HG02884 (cell line): ENCODE measurements around the gene TMEM218.

Source experiments
- ATAC-seq: cut with Tn5 transposase; IDR thresholded peaks from one replicate; pipeline ENCODE4 v1.9.1; 2021; ENCODE audit warnings: mild to moderate bottlenecking, moderate library complexity; ENCODE audit not compliant: unreplicated experiment

TMEM218 gene

DNA sequence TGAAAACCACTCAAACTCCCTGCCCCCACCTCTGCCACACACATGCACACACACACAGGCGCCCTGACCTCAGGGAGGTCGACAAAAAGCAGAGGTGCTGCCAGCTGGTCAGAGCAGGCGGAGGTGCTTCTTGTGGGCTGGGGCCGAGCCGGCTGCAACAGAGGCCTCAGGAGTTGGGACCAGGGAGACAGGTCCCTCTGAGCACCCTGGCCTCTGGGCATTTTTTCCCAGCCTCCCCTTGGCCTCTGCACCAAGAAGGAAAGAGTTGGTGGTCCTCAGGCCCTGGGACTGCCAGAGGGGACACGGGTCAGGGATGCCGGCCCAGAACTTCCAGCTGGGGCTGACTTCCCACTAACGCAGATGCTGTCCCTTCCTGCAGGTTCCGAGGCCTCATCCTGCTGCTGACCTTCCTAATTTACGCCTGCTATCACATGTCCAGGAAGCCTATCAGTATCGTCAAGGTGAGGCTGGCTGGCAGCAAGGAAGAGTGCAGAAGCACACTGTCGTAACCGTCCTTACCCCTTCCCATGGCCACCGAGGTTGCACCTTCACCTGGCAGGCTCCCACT lies 35.0 kb downstream of the TMEM218 start:
- no peak for ATAC-seq

DNA sequence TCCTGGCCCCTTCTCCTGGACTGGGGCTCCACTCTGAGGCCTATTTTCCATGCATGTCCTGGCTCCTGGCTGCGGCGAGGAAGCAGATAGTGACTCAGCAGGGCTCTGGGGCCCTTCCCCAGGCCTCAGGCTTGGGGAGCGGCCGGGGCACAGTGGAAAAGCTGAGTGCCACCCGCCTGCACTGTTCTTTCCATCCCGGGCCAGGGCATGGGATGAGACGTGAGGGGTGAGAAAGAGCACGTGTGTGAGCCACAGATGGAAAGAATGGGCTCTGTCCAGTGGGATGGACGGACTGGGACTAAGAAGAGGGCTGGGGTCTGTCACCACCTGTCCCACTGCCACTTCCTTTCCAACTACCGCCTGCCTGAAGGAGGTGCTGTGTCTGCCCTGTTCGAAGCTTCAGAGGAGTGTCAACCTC lies 35.5 kb downstream of the TMEM218 start:
- no peak for ATAC-seq

DNA sequence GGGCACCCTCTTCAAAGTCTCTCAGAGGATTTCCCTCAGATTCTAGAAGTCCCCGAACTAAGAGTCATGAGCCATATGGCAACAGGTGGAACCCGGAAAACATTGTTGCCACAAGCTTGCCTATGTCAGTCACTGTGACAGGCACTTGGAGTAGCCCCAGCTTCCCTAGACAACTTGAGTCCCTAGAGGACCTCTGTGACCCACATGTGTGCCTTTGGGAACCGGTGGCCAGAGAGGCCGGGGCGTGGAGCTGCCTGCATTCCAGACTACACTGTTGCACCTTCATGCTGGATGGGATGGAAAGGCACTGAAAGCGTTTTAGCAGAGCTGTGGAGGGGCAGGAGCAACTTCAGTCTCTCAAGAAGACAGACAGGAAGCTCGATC lies 36.2 kb downstream of the TMEM218 start:
- ATAC-seq = no peak

DNA sequence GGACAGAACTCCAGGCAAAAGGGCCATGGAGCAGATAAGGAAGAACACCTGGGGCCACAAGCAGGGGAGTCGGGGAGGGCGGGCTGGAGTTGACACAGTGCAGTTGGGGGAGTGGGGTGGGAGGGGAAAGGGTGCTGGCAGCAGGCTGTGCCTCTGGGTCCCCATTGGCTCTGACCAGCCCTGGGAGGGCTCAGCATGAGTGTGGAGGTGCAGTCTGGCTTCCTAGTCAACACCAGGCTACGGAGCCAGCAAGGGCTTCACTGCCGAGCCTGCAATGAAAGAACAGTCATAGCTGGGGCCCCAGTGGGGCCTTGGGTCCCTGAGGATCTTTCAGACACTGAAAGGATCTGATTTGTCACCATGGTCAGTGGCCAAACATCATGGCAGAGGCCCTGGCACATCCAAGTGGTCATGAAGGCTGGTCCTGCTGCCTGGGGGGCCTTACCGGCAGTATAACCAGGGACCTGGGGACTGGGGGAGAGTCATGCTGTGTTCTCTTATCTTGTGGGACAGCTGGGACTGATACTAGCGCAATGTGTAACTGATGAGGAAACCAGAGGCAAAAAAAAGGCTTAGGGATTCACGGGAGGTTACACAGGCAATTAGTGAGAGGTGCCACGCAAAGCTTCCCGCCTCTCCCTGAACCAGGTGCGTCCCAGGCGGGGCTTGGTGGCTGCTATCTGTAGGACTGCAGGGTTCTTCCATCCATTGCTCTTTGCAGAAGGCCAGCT lies 36.8 kb downstream of the TMEM218 start:
- no peak for ATAC-seq

DNA sequence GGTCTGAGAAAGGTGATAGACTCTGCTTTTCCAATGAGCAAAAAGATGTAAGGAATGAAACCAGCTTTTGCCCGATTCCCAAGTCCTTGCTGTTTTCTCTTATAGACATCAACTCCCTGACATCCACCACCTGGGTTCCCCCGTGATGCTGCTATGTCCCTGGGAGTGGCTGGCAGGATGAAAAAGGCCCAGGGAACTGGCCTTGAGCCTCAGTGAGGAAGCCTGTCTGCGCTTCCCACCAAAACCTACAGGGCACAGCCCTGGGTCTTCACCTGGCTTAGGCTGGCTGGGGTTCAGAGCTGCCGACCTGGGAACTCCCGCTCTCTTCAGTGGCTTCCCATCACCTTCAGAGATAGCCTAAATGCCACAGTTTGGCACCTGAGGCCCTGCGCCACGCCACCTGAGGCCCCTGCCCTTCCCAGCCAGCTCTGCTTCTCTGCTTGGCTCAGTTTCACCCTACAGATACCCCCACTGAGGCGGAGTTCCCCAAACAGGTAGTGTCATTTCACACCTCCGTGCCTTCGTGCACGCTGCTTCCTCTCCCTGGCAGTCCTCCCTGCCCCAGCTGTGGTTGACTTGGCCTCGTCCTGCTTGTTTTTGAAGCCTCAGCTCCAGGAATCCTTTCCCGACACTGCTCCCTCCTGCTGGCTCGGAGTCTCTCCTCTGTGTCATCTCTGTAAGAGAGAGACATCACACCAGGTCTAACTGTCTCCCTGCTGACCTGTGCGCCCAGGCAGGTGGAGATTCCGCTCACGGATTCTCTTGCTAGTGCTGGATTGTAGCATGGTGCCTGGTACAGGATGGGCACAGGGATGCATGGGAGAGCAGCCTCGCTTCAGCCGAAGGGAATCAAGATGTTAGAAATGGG lies 37.6 kb downstream of the TMEM218 start:
- ATAC-seq = no peak

DNA sequence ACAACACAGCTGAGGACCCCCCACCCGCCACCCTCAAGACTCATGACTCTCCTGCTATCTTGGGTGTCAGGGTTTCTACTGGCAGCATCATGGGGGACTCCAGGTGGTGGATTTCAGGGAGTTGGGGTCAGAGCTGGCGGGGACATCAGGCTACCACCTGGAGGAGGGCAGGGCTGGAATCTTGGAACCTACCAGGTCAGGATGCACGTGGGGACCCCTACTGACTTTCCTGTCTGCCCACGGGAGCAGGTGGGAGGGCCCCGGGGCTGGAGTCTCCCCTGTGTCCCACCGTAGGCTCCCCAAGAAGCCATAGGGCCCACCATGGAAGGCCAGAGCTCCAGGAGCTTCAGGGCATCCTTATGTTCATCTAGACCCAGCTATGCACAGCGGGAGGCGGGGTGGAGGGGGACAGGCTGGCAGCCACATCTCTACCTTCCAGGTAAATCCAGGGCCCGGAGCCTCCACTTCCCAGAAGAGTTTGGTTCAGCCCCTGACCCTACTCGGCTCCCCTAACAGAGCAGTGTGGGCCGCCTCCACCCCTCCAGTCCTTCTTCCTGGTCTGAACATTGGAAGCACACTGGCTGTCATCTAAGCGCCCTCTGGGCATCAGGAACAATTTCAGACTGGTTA lies 38.4 kb downstream of the TMEM218 start:
- no peak for ATAC-seq

DNA sequence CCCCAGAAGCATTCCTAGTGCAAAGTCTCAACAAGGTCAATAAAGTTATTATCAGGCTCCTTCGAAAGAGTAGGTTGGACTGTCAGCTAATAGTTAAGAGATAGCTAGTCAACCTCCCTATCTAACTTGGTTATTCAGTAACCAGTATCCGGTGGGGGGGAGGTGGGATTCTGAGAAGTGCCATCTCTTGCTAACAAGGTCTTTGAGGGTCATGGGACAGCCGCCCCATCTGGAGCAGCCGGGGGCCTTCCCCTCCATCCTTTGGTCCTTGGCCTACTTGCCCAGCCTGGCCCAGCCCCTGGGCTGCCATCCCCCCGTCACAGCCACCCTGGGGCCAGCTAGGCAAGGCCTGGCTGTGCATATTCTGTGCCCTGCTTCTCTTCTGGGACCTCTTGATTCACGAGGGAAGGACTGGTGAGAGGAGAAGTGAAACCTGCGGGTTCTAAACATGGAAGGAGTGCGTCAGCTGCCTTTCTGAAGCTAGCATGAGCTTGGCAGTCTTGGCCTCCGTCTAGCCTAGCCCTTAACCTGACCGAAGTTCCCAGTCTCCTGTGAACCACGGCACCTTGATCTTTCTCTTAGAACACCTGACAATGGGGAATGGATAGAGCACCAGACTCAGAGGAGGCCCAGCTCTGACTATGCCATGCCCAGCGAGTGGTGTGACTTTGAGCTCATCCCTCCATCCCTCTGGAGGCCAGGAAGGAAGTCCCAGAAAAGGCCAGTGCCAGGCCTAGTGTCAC lies 39.0 kb downstream of the TMEM218 start:
- peak; percentile 81 for ATAC-seq

DNA sequence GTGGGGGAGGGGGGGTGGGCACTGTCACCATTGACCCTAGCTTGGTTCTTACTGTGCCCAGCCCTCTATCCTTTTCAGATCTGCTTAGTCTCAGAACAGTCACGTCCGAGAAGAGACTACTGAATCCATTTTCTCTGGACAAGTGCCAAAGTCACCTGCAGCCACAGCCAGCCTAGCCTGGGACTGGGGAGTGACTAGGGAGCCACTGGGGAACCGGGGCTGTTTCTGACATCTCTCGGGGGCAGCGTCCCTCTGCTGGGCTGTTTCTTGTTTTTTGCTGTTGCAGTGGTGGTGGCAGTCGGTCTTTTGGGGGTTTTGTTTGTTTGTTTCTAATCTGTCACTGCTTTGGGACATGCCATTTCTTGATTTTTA lies 39.6 kb downstream of the TMEM218 start:
- ATAC-seq = no peak

DNA sequence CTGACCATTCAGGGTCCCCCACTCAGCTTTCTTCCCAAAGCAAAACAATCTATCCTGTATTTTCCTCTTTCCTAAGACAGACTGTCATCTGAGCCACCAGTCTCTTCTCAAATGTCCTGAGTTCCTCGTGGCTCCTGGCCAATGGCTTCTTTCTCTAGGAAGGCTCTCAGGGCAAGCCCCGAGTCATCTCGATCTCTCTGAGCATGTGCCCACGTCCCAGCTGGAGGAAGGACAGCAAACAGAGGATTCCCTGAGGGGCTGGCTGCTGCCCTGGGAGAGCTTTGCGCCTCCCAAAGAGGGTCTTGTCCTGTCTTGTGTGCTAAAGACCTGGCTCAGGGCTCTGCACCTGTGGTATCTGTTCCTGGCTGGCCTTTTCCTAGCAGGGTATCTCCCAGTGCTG lies 40.0 kb downstream of the TMEM218 start:
- no peak for ATAC-seq

DNA sequence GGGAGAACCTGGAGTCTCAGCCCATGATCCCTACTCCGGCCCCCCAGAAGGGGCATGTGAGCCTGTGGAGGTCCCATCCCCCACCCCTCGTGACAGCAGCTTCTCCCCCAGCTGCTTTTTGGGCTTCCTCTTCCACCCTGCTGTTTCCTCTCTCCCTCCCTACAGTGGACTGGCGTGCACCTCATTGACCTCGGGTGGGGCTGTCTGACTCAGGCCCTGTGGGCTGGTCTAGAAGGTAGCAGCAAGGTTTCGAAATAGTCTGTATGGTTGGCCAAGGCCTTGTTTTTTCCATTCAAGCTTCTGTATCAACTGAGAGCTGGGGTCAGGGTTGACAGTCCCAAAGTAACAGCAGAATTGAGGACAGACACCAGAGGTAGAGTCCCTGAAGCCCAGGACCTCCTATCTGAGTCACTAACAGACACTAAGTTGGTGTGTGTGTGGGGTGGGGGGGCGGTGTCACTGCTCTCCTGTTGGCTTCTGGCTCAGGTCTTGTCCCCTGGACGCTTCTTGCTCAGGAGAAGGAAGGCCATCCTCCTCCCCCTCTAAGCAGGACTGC lies 40.6 kb downstream of the TMEM218 start:
- peak; percentile 70 for ATAC-seq

DNA sequence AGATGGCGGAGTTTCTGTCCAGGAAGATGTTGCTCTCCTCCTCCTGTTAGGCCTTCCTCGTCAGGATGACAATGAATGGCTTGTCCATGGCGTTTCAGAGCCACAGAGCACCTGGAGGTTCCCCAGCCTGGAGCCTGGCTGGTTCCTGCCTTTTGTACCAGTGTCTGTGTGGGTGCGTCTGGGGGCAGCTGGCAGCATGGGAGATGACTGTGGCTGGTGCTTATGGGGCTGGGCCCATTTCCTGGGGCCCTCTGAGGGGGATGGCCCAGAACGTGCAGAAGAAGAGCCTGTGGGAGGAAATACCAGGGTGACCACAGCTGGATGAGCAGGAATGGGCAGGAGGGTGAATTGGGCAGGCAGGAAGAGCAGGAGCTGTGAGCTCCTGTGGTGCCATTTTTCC lies 41.6 kb downstream of the TMEM218 start:
- no peak for ATAC-seq

DNA sequence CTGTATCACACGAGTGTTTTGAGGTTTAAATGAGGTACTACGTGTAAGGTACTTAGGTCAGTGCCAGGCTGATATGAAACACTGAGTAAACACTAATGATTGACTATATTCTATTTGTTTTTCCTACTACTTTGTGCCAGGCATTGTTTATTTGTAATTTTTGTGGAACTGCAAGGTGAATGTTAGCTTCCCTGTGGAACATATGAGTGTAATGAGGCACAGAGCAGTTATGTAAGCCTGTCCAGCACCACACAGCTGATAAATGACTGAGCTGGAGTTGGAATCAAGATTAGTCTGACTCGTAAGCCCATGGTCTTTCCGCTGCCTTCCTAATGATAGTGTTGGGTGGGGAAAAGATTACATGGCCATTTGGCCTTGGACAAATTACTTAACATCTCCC lies 42.4 kb downstream of the TMEM218 start:
- no peak for ATAC-seq

DNA sequence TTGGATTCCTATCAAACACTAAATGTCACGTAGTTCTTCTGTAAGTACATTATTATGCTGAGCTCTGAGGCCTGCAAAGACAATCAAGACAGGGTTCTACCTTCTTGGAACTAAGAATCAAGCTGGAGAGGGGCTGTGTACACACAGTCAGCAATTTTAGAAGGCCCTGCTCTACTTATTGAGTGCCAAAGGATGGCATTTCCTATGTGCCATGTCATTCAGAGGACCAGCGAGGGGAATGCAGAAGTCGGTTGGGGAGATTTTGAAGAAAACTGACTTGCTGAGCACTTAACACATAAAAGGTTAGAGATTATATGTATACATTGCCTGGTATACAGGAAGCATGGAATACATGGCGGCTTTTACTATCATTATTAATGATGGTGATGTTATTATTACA lies 43.1 kb downstream of the TMEM218 start:
- ATAC-seq = no peak

DNA sequence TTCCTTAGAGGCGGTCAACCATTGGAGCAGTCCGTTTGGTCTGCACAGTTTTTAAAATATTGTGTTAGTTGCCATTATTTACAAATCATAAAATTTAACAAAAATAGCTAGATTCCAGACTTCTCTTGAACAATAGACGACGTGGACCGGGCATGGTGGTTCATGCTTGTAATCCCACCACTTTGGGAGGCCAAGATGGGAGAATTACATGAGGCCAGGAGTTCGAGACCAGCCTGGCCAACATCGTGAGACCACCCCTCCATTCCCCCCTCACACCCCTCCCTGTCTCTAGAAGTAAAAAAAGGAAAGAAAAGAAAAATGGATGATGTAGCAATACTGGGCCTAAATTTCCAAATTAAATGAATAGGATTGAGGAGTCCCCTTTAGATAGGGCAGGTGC lies 47.4 kb downstream of the TMEM218 start:
- ATAC-seq = no peak

DNA sequence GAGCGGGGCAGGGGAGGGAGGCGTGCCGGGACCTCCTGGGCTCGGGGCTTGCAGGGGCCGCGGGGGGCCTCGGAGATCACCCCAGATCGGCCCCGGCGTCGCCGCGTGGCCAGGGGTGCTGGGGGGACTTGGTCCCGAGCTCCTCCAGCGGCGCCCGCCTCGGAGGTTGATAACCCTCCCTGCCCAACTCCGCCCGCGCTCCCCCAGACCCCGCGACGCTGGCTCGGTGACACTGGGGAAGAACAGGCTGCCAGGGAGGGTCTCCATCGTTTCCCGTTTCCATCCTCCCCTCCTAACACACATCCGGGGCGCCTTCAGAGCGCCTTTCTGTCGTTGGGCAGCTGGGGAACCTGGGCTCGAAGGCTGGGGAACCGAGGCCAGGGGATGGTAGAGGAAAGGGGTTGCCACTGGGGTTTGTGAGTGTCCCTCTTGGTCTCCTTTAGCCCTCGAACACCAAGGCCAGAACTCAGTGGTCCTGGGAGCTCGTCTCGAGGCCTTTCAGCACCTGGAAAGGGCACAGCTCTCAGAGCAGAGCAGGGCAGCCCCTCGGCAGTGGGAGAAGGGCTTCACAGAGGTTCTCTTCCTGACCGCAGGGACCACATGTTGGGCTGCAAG lies 47.9 kb downstream of the TMEM218 start:
- ATAC-seq = peak; percentile 18

DNA sequence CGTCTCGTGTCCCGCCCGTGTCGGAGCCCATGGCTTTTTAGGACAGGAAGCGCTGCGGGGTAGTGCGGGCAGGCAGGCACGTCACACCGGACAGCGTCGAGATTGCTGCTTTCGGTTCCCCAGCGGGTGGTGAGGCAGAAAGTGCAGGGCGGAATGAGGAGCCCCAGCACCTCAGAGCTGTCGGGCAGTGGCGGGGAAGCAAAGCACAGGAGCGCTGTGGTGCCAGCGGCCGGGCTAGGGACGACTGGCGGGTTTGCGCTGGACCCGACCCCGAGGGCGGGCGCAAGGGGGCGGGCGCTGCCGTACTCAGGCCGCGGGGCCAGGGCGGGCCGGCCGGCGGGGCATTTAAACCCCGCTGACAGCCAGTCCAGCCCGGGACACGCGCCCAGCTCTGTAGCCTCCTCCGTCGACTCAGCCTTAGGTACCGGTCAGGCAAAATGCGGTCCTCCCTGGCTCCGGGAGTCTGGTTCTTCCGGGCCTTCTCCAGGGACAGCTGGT lies 48.4 kb downstream of the TMEM218 start, which contains the start of gene SLC37A2:
TSS of gene SLC37A2 (plus strand) at position 375 of the 498 bp plus-strand sequence. CDS start at position 438, 63 bp downstream.
- ATAC-seq = peak; percentile 93

DNA sequence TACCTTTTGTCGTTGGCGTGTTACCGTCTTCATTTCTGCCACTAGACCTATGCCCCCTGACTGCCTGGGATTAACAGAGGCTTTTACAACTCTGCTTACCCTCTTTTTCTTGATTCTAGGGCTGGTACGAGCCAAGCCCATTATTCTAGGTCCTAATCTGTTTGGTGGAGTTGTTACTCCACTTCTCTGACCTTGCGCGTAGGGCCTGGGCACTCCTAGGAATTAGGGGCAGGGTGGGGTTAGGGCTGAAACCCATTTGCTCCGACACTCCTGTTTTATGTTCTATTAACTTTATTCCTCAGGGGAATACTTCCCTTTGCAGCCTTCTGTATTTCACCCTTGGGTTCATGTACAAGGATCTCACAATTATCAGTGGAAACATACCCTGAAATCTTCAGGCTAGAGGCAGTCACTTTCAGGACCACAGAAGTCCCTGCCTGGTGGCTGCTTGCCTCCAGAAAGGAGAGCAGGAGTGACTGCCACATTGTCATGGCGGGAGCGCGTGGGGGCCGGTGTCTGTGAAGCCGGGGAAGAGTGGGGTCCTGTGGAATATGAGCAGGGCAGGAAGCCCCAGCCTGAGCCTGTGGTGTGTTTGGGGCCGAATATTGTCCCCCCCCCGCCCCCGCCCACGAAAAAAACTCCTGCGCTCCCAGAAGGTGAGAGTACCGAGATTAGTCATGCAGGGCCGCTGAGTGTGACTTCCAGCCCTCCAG lies 49.1 kb downstream of the TMEM218 start:
- ATAC-seq = peak; percentile 1

DNA sequence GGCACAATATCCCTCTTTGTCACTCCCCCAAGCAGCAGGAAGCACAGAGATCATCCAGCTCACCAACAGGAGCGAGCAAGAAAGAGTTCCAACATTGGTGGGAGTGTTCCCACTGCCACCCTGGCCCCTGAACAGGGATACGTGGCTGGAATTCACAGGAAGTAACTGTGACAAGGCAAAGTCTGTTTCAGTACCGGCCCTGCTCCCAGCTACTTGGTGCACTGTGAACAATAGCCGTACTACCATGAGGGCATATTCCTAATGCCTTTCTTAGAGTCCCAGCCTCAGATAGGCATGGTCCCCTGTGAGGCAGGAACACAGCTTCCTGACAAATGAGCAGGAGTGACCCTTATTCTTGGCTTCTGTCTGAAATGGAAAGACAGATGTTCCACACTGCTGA lies 50.1 kb downstream of the TMEM218 start:
- no peak for ATAC-seq

DNA sequence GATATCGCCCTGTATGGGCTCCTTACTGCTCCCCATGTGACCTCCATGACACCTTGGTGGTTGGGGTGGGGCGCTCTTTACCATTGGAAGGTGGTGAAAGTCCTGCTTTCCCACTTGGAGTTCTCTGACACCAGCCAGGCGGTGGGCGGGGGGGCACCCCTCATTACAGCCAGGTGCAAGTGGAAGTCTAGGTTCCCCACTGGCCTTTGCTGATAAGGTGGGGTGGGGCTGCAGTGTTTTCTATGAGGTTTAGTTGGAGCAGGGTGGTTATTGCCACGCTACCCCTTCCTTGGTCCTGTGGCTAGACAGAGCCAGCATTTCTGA lies 53.8 kb downstream of the TMEM218 start:
- no peak for ATAC-seq
